Measurements from ENCODE around the gene EPHA6. TPM values are rescaled to one million over a fixed set of nuclear protein-coding genes. Genes with fewer than 3 reads are reported as not detected.

The EPHA6 gene
- total RNA-seq, 1 donor from 2014 or later: 0.11 TPM

GRCh38 chr3:97670952-97671351 lies 856.6 kb downstream of the EPHA6 start:
- Histone ChIP-seq H4K20me1 (ENCODE audit: low read depth) (no peaks in the 10 kb centered on the region), H3K27me3 (no peaks in the 10 kb centered on the region), H3K79me2 (ENCODE audit: low read depth) (no peaks in the 10 kb centered on the region), H3F3A (ENCODE audit: low read depth) (no peaks in the 10 kb centered on the region), H3K9ac (no peak overlapping the region), H3K4me2 (no peak overlapping the region), H3K36me3 (no peaks in the 10 kb centered on the region), H3K4me3 (no peak overlapping the region), H3K4me1 (no peaks in the 10 kb centered on the region), H3K9me3 (ENCODE audit: low read depth) (no peaks in the 10 kb centered on the region), H3K27ac (no peak overlapping the region), H2AFZ (replicated peaks) (no peak overlapping the region)
- Mint-ChIP-seq H3K4me3 (no peak overlapping the region), H3K4me1 (no peaks in the 10 kb centered on the region), H3K27ac (no peak overlapping the region), H3K9me3 (no peaks in the 10 kb centered on the region), H3K27me3 (ENCODE audit: insufficient read depth, low read depth) (no peaks in the 10 kb centered on the region), H3K36me3 (no peaks in the 10 kb centered on the region)
- no peak for TF ChIP-seq EZH2 (IDR thresholded peaks at IDR 0.05)
- TF ChIP-seq CTCF (IDR thresholded peaks at IDR 0.05): no peak
- no peak for TF ChIP-seq EZH2phosphoT487 (IDR thresholded peaks at IDR 0.05)
- DNase-seq (ENCODE audit: low spot score): no peak

- Histone ChIP-seq H3K4me2 (no peak overlapping the region), H3K9ac (no peak overlapping the region), H3K79me2 (ENCODE audit: low read depth) (no peaks in the 10 kb centered on the region), H3K36me3 (no peaks in the 10 kb centered on the region), H3K27ac (no peak overlapping the region), H3K27me3 (no peaks in the 10 kb centered on the region), H3K4me3 (no peak overlapping the region), H3F3A (ENCODE audit: low read depth) (no peaks in the 10 kb centered on the region), H4K20me1 (ENCODE audit: low read depth) (no peaks in the 10 kb centered on the region), H3K9me3 (ENCODE audit: low read depth) (no peaks in the 10 kb centered on the region), H2AFZ (replicated peaks) (no peak overlapping the region), H3K4me1 (no peaks in the 10 kb centered on the region)
- H3K27ac Mint-ChIP-seq: no peak overlapping the region
- H3K9me3 Mint-ChIP-seq: no peaks in the 10 kb centered on the region
- TF ChIP-seq CTCF (IDR thresholded peaks at IDR 0.05) (no peak), EZH2phosphoT487 (IDR thresholded peaks at IDR 0.05) (no peak)
- H3K4me1 Mint-ChIP-seq: no peaks in the 10 kb centered on the region
- H3K27me3 Mint-ChIP-seq (ENCODE audit: insufficient read depth, low read depth): peaks cover 2% of the 10 kb centered on the region
- DNase-seq (ENCODE audit: low spot score): no peak
- no peaks in the 10 kb centered on the region for H3K36me3 Mint-ChIP-seq
- H3K4me3 Mint-ChIP-seq: no peak overlapping the region
Observed at GRCh38 chr3:97673357-97673997, 859.1 kb downstream of the EPHA6 start.

GRCh38 chr3:97674461-97674860 lies 860.1 kb downstream of the EPHA6 start:
- H3K9me3 Mint-ChIP-seq: no peaks in the 10 kb centered on the region
- Histone ChIP-seq H2AFZ (replicated peaks) (peak overlapping the region; percentile 42), H3K27me3 (no peaks in the 10 kb centered on the region), H3K36me3 (no peaks in the 10 kb centered on the region), H4K20me1 (ENCODE audit: low read depth) (no peaks in the 10 kb centered on the region), H3K4me2 (no peak overlapping the region), H3K4me3 (no peak overlapping the region), H3K9me3 (ENCODE audit: low read depth) (no peaks in the 10 kb centered on the region), H3F3A (ENCODE audit: low read depth) (no peaks in the 10 kb centered on the region), H3K4me1 (no peaks in the 10 kb centered on the region), H3K79me2 (ENCODE audit: low read depth) (no peaks in the 10 kb centered on the region), H3K27ac (no peak overlapping the region), H3K9ac (no peak overlapping the region)
- DNase-seq (ENCODE audit: low spot score): no peak
- no peaks in the 10 kb centered on the region for H3K36me3 Mint-ChIP-seq
- no peak for TF ChIP-seq EZH2phosphoT487 (IDR thresholded peaks at IDR 0.05)
- no peak for TF ChIP-seq EZH2 (IDR thresholded peaks at IDR 0.05)
- no peak for TF ChIP-seq CTCF (IDR thresholded peaks at IDR 0.05)
- H3K4me3 Mint-ChIP-seq: no peak overlapping the region
- H3K27ac Mint-ChIP-seq: no peak overlapping the region
- H3K27me3 Mint-ChIP-seq (ENCODE audit: insufficient read depth, low read depth): peaks cover 2% of the 10 kb centered on the region
- no peaks in the 10 kb centered on the region for H3K4me1 Mint-ChIP-seq

All from neural progenitor cell (in vitro differentiated cells).